HG03565 (cell line): ENCODE data around the gene ADGRL3.
"Not testable (repeated sequence)": the region's sequence is repeated elsewhere in the genome, so short reads cannot be mapped to it uniquely, and the experiment has no call there.

Experiments used
- ATAC-seq: cut with Tn5 transposase; IDR thresholded peaks from one replicate; pipeline ENCODE4 v1.9.1; 2021; ENCODE audit warnings: mild to moderate bottlenecking, moderate library complexity; ENCODE audit not compliant: unreplicated experiment

ADGRL3 gene

GRCh38 chr4:61596606-61597340, 396.6 kb downstream of the ADGRL3 start:
- no peak for ATAC-seq

GRCh38 chr4:61603086-61603485, 403.0 kb downstream of the ADGRL3 start:
- ATAC-seq = no peak

GRCh38 chr4:61604054-61604453, 403.9 kb downstream of the ADGRL3 start:
- ATAC-seq = no peak

- no peak for ATAC-seq
Measured at GRCh38 chr4:61605984-61606383, 405.9 kb downstream of the ADGRL3 start.

- ATAC-seq = no peak
Measured at GRCh38 chr4:61614231-61614630, 414.1 kb downstream of the ADGRL3 start.

GRCh38 chr4:61619528-61619927, 419.4 kb downstream of the ADGRL3 start:
- ATAC-seq = no peak

GRCh38 chr4:61628282-61628681, 428.2 kb downstream of the ADGRL3 start:
- no peak for ATAC-seq

GRCh38 chr4:61628727-61629126, 428.6 kb downstream of the ADGRL3 start:
- no peak for ATAC-seq

- ATAC-seq = no peak
Measured at GRCh38 chr4:61630548-61630947, 430.4 kb downstream of the ADGRL3 start.

- no peak for ATAC-seq
Measured at GRCh38 chr4:61638591-61638990, 438.5 kb downstream of the ADGRL3 start.

GRCh38 chr4:61646746-61647350, 446.7 kb downstream of the ADGRL3 start:
- not testable (repeated sequence) for ATAC-seq

GRCh38 chr4:61648264-61648663, 448.1 kb downstream of the ADGRL3 start:
- ATAC-seq = no peak

GRCh38 chr4:61657016-61657415, 456.9 kb downstream of the ADGRL3 start:
- no peak for ATAC-seq

GRCh38 chr4:61661960-61662359, 461.8 kb downstream of the ADGRL3 start:
- ATAC-seq = no peak

- ATAC-seq = no peak
Measured at GRCh38 chr4:61662362-61662761, 462.2 kb downstream of the ADGRL3 start.

- ATAC-seq = no peak
Measured at GRCh38 chr4:61663310-61663709, 463.2 kb downstream of the ADGRL3 start.

GRCh38 chr4:61665649-61666048, 465.5 kb downstream of the ADGRL3 start:
- ATAC-seq = no peak

- ATAC-seq = no peak
Measured at GRCh38 chr4:61666244-61666643, 466.1 kb downstream of the ADGRL3 start.

- ATAC-seq = no peak
Measured at GRCh38 chr4:61671599-61671998, 471.5 kb downstream of the ADGRL3 start.

GRCh38 chr4:61675464-61675863, 475.3 kb downstream of the ADGRL3 start:
- ATAC-seq = no peak

- no peak for ATAC-seq
Measured at GRCh38 chr4:61678297-61678696, 478.2 kb downstream of the ADGRL3 start.

GRCh38 chr4:61693520-61693919, 493.4 kb downstream of the ADGRL3 start:
- ATAC-seq = no peak
